Measurements from ENCODE around the gene FARP1. TPM values are rescaled to one million over a fixed set of nuclear protein-coding genes. Genes with fewer than 3 reads are reported as not detected.

FARP1 gene
- total and polyA plus RNA-seq, 2 of the 13 experiments (the other 11 are each of a cell fraction or from before 2014, with no cell fraction given), result 70.6 to 126 TPM

DNA sequence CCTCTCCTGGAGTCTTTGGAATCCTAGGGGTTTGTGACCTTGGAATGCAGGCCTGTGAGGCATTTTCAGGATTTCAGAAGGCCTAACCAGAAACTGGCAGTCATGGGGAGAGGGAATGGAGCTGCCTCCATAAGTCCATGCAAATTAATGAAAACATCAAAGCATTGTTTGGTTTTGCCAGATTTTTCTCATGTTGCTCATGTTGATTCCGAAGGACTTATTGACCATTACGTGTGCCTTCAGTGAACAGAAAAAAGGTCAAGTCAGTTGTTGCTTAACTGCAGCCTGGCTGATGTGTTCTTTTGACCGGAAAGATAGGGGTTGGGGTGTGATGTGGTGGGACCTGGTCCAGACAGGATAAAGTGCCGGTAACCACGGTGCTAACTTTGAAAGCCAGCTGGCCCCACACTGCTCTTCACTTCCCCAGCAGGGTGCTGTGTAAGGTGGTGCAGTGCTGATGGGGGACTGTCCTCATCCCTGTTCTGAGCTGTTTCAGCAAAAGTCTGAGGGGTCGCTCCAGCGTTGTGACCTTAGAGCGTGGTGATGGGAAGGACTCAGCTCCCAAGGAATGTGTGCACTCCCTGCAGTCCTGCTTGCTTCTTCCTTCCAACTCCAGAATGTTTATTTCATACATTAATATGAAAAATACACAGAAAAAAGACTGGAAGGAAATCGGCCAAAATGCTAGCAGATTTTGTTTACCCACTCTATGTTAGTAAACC lies 30.7 kb downstream of the FARP1 start (continued):
- TF ChIP-seq HOXA9 (CRISPR knock-in tag; IDR thresholded peaks at IDR 0.05; ENCODE audit: borderline replicate concordance), result no peak
- no peak for TF ChIP-seq ZNF10 (CRISPR knock-in tag; IDR thresholded peaks at IDR 0.05; ENCODE audit: borderline replicate concordance, low read depth)
- TF ChIP-seq, protein P1, sequence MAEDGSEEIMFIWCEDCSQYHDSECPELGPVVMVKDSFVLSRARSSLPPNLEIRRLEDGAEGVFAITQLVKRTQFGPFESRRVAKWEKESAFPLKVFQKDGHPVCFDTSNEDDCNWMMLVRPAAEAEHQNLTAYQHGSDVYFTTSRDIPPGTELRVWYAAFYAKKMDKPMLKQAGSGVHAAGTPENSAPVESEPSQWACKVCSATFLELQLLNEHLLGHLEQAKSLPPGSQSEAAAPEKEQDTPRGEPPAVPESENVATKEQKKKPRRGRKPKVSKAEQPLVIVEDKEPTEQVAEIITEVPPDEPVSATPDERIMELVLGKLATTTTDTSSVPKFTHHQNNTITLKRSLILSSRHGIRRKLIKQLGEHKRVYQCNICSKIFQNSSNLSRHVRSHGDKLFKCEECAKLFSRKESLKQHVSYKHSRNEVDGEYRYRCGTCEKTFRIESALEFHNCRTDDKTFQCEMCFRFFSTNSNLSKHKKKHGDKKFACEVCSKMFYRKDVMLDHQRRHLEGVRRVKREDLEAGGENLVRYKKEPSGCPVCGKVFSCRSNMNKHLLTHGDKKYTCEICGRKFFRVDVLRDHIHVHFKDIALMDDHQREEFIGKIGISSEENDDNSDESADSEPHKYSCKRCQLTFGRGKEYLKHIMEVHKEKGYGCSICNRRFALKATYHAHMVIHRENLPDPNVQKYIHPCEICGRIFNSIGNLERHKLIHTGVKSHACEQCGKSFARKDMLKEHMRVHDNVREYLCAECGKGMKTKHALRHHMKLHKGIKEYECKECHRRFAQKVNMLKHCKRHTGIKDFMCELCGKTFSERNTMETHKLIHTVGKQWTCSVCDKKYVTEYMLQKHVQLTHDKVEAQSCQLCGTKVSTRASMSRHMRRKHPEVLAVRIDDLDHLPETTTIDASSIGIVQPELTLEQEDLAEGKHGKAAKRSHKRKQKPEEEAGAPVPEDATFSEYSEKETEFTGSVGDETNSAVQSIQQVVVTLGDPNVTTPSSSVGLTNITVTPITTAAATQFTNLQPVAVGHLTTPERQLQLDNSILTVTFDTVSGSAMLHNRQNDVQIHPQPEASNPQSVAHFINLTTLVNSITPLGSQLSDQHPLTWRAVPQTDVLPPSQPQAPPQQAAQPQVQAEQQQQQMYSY (CRISPR knock-in tag; IDR thresholded peaks at IDR 0.05), result no peak
- TF ChIP-seq ZBTB21 (CRISPR knock-in tag; IDR thresholded peaks at IDR 0.05), result no peak
- no peak for TF ChIP-seq MYC (CRISPR knock-in tag; IDR thresholded peaks at IDR 0.05; ENCODE audit: borderline replicate concordance)
- peak; percentile 71; the same call in 1 of the 2 replicates for TF ChIP-seq ELF3 (CRISPR knock-in tag; IDR thresholded peaks at IDR 0.05)
- TF ChIP-seq, protein P2, sequence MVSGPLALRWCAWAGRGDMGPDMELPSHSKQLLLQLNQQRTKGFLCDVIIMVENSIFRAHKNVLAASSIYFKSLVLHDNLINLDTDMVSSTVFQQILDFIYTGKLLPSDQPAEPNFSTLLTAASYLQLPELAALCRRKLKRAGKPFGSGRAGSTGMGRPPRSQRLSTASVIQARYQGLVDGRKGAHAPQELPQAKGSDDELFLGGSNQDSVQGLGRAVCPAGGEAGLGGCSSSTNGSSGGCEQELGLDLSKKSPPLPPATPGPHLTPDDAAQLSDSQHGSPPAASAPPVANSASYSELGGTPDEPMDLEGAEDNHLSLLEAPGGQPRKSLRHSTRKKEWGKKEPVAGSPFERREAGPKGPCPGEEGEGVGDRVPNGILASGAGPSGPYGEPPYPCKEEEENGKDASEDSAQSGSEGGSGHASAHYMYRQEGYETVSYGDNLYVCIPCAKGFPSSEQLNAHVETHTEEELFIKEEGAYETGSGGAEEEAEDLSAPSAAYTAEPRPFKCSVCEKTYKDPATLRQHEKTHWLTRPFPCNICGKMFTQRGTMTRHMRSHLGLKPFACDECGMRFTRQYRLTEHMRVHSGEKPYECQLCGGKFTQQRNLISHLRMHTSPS (CRISPR knock-in tag; IDR thresholded peaks at IDR 0.05; ENCODE audit: low read depth), result no peak
- TF ChIP-seq, protein P3, sequence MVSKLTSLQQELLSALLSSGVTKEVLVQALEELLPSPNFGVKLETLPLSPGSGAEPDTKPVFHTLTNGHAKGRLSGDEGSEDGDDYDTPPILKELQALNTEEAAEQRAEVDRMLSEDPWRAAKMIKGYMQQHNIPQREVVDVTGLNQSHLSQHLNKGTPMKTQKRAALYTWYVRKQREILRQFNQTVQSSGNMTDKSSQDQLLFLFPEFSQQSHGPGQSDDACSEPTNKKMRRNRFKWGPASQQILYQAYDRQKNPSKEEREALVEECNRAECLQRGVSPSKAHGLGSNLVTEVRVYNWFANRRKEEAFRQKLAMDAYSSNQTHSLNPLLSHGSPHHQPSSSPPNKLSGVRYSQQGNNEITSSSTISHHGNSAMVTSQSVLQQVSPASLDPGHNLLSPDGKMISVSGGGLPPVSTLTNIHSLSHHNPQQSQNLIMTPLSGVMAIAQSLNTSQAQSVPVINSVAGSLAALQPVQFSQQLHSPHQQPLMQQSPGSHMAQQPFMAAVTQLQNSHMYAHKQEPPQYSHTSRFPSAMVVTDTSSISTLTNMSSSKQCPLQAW (CRISPR knock-in tag; IDR thresholded peaks at IDR 0.05), result peak; percentile 84
- TF ChIP-seq SAFB2 (CRISPR knock-in tag; IDR thresholded peaks at IDR 0.05; ENCODE audit: borderline replicate concordance, low read depth), result no peak
- no peak for TF ChIP-seq NFIC (IDR thresholded peaks at IDR 0.05; ENCODE audit: low read length)
- no peak for TF ChIP-seq STAT5B (CRISPR knock-in tag; IDR thresholded peaks at IDR 0.05)
- TF ChIP-seq EP300 (IDR thresholded peaks at IDR 0.05; ENCODE audit: low read depth in 2 of 2, low read length in 2 of 2), result peak in 1 of 2 experiments; percentile 79; a peak in 2 of 4 replicates
- peak; percentile 72; the same call in 1 of the 2 replicates for TF ChIP-seq EP300 (CRISPR knock-in tag; IDR thresholded peaks at IDR 0.05; ENCODE audit: borderline replicate concordance)
- TF ChIP-seq, protein P4, sequence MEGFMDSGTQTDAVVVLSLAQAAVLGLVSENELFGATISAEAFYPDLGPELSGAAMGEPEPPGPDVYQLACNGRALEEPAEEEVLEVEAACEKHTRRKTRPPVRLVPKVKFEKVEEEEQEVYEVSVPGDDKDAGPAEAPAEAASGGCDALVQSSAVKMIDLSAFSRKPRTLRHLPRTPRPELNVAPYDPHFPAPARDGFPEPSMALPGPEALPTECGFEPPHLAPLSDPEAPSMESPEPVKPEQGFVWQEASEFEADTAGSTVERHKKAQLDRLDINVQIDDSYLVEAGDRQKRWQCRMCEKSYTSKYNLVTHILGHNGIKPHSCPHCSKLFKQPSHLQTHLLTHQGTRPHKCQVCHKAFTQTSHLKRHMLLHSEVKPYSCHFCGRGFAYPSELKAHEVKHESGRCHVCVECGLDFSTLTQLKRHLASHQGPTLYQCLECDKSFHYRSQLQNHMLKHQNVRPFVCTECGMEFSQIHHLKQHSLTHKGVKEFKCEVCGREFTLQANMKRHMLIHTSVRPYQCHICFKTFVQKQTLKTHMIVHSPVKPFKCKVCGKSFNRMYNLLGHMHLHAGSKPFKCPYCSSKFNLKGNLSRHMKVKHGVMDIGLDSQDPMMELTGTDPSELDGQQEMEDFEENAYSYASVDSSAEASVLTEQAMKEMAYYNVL (CRISPR knock-in tag; IDR thresholded peaks at IDR 0.05; ENCODE audit: borderline replicate concordance), result no peak
- peak; percentile 94 for TF ChIP-seq SAP130 (CRISPR knock-in tag; IDR thresholded peaks at IDR 0.05; ENCODE audit: low read depth)
- peak; percentile 53; the same call in 1 of the 2 replicates for TF ChIP-seq MIXL1 (CRISPR knock-in tag; IDR thresholded peaks at IDR 0.05)
- TF ChIP-seq FOXP1 (IDR thresholded peaks at IDR 0.05), result peak; percentile 57
- TF ChIP-seq FOXP1 (CRISPR knock-in tag; IDR thresholded peaks at IDR 0.05), result peak; percentile 90
- no peak for TF ChIP-seq ZNF672 (CRISPR knock-in tag; IDR thresholded peaks at IDR 0.05)
- no peak; the same call in 1 of the 2 replicates for TF ChIP-seq YEATS4 (CRISPR knock-in tag; IDR thresholded peaks at IDR 0.05; ENCODE audit: borderline replicate concordance)
- no peak for TF ChIP-seq ZNF34 (CRISPR knock-in tag; IDR thresholded peaks at IDR 0.05; ENCODE audit: borderline replicate concordance)

All from HepG2 (cell line).